HG03039 (cell line): ENCODE results near the gene GABBR2.
"Not testable (repeated sequence)": the region's sequence is repeated elsewhere in the genome, so short reads cannot be mapped to it uniquely, and the experiment has no call there.

ENCODE experiments used
- ATAC-seq: cut with Tn5 transposase; IDR thresholded peaks from one replicate; pipeline ENCODE4 v1.9.1; 2021; ENCODE audit warnings: mild to moderate bottlenecking, moderate library complexity; ENCODE audit not compliant: unreplicated experiment

The GABBR2 gene

GRCh38 chr9:98491231-98491651 is 217.5 kb downstream of the GABBR2 start:
- no peak for ATAC-seq

DNA sequence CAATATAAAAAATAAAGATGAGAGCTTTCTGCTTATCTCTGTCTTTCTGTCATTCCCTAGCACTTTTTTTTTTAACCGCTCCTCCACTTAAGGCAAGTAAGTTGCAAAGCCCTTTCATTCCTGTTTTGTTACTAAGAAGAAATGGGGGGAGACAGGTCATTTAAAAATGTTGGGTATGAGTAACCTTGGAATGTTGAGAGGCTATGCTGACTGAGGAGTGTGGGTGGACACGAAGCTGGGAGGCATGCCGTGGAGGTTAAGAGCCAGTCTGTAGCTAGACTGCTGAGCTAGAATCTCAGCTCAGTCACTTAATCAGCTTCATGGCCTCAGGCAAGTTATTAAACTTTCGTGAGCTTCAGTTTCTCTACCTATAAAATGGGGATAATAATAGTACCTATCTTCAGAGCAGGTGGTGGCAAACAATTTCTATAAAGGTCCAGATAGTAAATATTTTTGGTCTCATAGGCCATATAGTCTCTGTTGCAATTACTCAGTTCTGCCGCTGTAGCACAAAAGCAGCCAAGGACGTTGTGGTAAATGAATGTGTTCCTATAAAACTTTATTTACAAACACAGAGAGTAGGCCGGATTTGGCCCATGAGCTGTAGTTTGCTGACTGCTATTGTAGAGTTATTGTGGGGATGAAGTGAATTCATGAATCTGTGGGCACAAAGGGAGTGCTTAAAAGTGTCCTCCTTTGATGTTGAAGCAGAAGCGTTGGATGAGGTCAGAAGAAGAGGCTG is 220.0 kb downstream of the GABBR2 start:
- ATAC-seq = no peak

DNA sequence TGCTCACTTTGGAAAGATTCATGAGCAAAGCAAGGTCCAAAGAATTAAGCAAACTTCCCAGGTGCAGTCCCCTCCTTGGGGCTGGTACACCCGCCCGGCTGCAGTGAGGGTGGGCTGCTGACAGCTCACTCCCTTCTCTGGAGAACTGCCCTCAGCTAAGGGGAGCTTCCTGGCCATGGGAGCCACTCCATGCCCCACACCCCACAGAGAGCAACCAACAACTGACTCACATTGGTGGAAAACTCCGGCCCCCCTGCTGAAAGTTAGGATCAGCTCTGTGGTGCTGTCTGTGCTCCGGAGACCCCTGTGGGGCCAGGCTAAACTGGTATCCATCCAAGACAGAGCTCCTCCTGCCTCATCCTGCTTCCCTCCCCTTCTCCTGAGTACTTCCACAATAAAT is 223.0 kb downstream of the GABBR2 start:
- ATAC-seq = no peak

DNA sequence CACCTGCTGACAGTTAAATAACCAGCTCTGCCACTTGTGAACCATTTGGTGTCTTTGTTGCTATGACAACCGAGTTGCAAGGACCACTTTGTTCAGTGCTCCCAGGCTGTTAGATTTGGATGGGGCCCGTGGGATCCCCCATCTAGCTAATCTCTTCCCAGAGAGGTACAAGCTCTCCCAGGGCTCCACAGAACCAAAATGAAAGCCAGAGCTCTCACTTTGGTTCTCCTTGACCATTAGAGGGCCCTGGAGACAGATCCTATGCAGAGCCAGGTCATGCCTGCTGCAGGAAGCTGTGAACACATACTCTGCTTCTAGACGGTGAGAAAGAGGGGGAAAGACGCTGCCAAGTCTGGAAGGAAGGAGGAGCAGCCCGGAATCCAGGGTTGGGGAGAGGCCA is 224.6 kb downstream of the GABBR2 start:
- no peak for ATAC-seq

- ATAC-seq = no peak
Observed at GRCh38 chr9:98482226-98482625, 226.5 kb downstream of the GABBR2 start.

GRCh38 chr9:98481676-98482075 is 227.1 kb downstream of the GABBR2 start:
- ATAC-seq = no peak

DNA sequence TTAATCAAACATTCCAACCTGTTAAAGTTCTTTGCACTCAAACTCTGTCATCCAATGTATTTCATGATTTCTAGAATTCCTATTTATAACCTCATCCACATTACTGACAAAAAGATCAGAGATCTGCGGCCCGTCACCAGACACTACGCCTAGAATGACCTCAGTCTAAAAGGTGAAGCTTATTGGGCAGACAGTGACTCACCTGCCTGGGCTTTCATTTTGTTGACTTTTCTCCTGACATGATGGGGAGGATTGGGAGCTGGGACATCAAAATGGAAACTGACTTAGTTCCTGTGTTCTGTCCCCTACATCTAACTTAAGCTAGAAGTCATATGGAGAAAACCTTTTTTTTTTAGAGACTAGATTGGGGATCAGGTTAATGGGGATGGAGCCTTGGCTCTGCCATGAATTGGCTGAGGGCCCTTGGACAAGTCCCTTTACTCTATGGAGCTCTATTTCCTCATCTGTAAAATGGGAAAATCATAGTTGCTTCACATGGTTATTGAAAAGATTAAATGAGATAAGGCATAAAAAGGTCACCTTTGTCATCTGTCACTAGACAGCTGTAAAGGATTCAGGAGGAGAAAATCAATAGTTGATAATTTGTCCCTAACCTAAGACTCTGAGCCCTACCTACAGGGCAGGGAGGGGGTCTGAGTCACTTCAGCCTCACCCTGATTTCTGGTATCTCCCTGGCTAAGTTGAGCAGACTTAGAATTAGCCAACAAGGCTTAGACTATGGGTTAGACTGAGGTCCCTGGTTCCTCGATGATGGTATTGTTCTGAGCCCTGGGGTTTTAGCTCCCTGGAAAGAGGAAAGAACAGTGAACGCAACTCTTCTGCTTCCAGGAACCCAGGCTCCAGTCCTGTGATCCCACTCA is 228.5 kb downstream of the GABBR2 start:
- ATAC-seq = no peak

- no peak for ATAC-seq
Observed at GRCh38 chr9:98479449-98479848, 229.3 kb downstream of the GABBR2 start.

- ATAC-seq = no peak
Observed at GRCh38 chr9:98477884-98478283, 230.9 kb downstream of the GABBR2 start.

- ATAC-seq = no peak
Observed at GRCh38 chr9:98472216-98472615, 236.5 kb downstream of the GABBR2 start.

GRCh38 chr9:98471185-98471584 is 237.6 kb downstream of the GABBR2 start:
- no peak for ATAC-seq

DNA sequence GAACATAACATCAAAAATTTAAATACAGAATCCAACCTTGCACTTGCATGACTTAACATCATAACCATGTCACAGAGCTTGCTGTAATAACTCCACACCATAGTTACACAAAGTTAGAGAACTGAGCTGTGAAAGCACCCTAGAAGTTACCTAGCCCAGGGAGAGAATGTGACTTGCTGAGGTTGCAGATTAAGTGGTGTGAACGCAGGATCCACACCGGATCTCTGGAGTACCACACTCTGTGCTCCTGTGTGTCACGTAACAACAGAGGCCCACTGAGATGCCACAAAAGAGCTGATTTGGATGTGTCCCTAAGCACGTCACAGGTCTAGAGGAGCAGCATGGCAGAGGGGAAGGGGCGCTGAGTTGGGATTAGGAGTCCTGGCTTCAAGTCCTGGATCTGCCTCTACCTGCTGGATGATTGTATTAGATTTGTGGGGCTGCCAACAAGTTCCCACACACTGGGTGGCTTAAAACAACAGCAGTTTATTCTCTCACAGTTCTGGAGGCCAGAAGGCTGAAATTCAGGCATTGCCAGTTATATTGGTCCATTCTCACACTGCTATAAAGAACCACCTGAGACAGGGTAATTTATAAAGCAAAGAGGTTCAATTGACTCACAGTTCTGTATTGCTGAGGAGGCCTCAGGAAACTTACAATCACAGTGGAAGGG is 240.0 kb downstream of the GABBR2 start:
- no peak for ATAC-seq

GRCh38 chr9:98465799-98466198 is 242.9 kb downstream of the GABBR2 start:
- no peak for ATAC-seq

DNA sequence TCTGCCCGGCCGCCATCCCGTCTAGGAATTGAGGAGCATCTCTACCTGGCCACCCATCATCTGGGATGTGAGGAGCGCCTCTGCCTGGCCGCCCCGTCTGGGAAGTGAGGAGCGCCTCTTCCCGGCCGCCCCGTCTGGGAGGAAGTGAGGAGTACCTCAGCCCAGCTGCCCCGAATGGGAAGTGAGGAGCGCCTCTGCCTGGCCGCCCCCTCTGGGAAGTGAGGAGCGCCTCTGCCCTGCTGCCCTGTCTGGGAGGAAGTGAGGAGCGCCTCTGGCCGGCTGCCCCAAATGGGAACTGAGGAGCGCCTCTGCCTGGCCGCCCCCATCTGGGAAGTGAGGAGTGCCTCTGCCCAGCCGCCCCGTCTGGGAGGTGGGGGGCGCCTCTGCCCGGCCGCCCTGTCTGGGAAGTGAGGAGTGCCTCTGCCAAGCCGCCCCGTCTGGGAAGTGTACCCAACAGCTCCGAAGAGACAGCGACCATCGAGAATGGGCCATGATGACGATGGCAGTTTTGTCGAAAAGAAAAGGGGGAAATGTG is 244.5 kb downstream of the GABBR2 start:
- not testable (repeated sequence) for ATAC-seq

DNA sequence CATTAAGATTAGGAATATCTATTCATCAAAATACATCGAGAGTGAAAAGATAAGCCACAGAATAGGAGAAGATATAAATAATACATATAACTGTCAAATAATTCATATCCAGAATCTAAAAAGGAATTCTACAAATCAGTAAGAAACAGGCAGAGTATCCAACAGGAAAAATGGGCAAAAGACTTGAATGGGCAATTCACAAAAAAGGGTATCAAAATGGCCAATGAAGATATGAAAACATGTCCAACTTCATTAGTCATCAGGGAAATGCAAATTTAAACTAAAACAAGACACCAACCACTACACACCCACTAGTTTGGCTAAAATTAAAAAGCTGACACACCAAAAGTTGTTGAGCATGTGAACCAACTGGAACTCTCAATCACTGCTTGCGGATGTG is 246.4 kb downstream of the GABBR2 start:
- no peak for ATAC-seq

DNA sequence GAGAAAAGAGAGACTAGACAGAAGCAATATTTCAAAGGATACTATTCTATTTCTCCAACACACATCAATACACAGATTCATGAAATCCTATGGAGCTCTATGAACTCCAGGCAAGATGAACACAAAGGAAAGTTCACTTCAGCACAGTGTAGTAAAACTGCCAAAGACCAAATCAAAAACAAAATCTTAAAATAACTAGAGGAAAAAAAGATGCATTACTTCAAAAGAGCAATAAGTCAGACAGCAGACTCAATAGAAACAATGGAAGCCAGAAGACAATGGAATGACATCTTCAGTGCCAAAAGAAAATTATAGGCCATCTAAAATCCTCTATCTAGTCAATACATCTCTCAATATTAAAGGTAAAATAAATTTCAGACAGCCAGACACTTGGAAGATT is 248.0 kb downstream of the GABBR2 start:
- no peak for ATAC-seq

DNA sequence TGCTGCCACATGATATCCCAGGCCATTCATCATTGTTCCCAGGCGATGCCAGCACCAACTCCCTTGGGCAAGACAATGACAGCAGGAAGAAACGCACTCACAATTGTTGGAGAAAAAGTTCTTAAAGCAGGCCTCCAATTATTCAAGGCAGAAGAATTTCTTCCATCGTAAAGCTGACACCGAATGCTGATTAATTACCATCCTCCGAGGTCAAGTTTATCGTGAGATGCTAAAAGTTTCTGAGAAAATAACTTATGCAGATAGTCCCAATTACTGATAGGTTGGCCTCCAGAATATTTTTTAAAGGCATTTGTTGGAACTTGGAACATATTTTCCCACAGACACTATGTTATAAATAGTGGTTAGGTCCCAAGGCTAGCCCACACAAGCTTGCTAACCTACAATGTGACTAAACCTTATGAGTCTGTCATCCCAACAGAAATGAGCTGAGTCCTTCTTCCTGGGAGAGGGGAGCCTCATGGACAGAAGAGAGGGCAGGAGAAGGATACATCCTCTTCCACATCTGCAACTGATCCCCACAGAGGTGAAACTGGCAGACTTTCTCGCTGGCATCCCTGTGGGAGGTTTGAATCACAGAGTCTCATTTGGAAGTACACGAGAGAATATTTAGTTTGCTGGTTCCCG is 250.9 kb downstream of the GABBR2 start:
- no peak for ATAC-seq

- no peak for ATAC-seq
Observed at GRCh38 chr9:98456156-98456613, 252.6 kb downstream of the GABBR2 start.

DNA sequence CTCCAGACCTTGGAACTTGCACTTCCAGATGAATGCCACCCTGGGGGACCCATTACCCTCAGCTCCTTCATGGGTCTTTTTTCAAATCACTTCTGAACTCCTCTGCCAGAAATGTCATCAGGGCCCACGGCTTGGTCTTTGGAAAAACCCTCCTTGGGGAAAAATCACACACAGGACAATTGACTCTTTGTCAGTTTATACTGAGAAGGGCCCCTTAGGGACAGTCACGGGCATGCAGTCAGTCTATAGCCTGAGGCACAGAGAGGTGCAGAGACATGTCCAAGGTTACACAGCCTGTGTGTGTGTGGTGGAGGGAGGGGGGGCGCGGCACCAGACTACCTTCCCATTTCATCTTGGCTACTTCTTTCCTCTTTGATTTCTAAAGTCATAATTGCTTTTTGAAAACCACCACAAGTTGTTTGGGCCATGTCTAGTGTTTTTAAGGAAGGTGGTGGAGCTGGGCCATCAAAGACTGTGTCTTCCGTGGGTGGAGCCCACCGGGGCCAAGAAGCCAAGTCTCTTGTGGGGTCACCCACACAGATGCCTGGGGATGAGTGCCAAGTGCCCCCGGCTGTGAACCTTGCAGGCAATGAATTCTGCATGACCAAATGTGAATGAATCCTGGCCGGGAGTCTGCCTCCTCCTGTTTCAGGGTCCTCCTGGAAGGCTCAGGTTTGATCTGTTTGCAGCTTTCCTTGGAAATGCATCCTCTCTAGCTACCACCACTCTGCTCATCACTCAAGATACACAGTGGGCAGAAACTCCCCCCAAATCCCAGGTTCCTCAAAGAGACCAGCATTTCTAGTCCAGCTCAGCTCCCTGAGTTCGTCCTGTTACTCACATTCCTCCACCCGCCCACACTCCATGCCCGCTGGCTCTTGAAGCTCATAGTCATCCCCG is 253.2 kb downstream of the GABBR2 start:
- no peak for ATAC-seq
